HepG2 (cell line): Measurements from ENCODE around the gene C1QTNF5. TPM values are rescaled to one million over a fixed set of nuclear protein-coding genes. Genes with fewer than 3 reads are reported as not detected.

Source experiments
- FOXO1 ChIP-seq: sonication (generic); formaldehyde crosslinking; IDR thresholded peaks from 2 replicates; pipeline ENCODE4 v1.4.0; 2020; ENCODE audit warnings: missing genetic modification reagents
- FOXO4 ChIP-seq: sonication (generic); formaldehyde crosslinking; conservative IDR thresholded peaks from 2 replicates; pipeline ENCODE4 v1.8.1; 2023; ENCODE audit warnings: missing genetic modification reagents
- HNF4G ChIP-seq, 2 experiments: sonication (generic) in 1 of 2; formaldehyde crosslinking in 1 of 2; IDR thresholded peaks; 2 replicates each; pipeline versions ENCODE4 v1.4.0 to v1.6.1; 2011 to 2020; ENCODE audit warnings: borderline replicate concordance in 2 of 2, low read depth in 2 of 2, mild to moderate bottlenecking in 2 of 2, low read length in 1 of 2, missing genetic modification reagents in 1 of 2, moderate library complexity in 1 of 2
- HNRNPUL1 ChIP-seq: fragments of 200-400 bp; formaldehyde crosslinking; IDR thresholded peaks from 2 replicates; pipeline ENCODE4 v1.6.1; 2017; ENCODE audit warnings: low read depth, mild to moderate bottlenecking, low read length, moderate library complexity
- KLF16 ChIP-seq, 2 experiments: sonication (generic) in 1 of 2; formaldehyde crosslinking in 1 of 2; IDR thresholded peaks; 2 replicates each; pipeline versions ENCODE4 v1.6.1 to v1.8.0; 2016 to 2023; ENCODE audit warnings: missing genetic modification reagents in 2 of 2, missing compliant biosample characterization in 1 of 2
- MTERF4 ChIP-seq: sonication (generic); formaldehyde crosslinking; IDR thresholded peaks from 2 replicates; pipeline ENCODE4 v1.8.0; 2023; ENCODE audit warnings: mild to moderate bottlenecking, missing genetic modification reagents
- TFE3 ChIP-seq: IDR thresholded peaks from 2 replicates; pipeline ENCODE4 v1.6.1; 2016
- TRAFD1 ChIP-seq: sonication (generic); formaldehyde crosslinking; IDR thresholded peaks from 2 replicates; pipeline ENCODE4 v1.5.1; 2020; ENCODE audit warnings: missing genetic modification reagents, mild to moderate bottlenecking, borderline replicate concordance
- TRIM24 ChIP-seq: sonication (generic); formaldehyde crosslinking; IDR thresholded peaks from 2 replicates; pipeline ENCODE4 v1.8.0; 2022; ENCODE audit warnings: mild to moderate bottlenecking, missing genetic modification reagents
- ZBTB21 ChIP-seq: sonication (generic); formaldehyde crosslinking; IDR thresholded peaks from 2 replicates; pipeline ENCODE4 v1.4.0; 2020; ENCODE audit warnings: missing genetic modification reagents
- ZBTB8A ChIP-seq: sonication (generic); formaldehyde crosslinking; IDR thresholded peaks from 2 replicates; pipeline ENCODE4 v1.4.0; 2020; ENCODE audit warnings: mild to moderate bottlenecking, low read depth, missing genetic modification reagents, borderline replicate concordance
- ZFP36L1 ChIP-seq: sonication (generic); formaldehyde crosslinking; IDR thresholded peaks from 2 replicates; pipeline ENCODE4 v1.8.0; 2022; ENCODE audit warnings: mild to moderate bottlenecking, missing genetic modification reagents, moderate library complexity
- ZNF263 ChIP-seq: sonication (generic); formaldehyde crosslinking; IDR thresholded peaks from 2 replicates; pipeline ENCODE4 v1.4.0; 2020; ENCODE audit warnings: missing genetic modification reagents
- ZNF350 ChIP-seq: sonication (generic); formaldehyde crosslinking; IDR thresholded peaks from 2 replicates; pipeline ENCODE4 v1.4.0; 2020; ENCODE audit warnings: mild to moderate bottlenecking, low read depth, missing genetic modification reagents, borderline replicate concordance
- ZNF556 ChIP-seq: sonication (generic); formaldehyde crosslinking; IDR thresholded peaks from 2 replicates; pipeline ENCODE4 v1.4.0; 2020; ENCODE audit warnings: mild to moderate bottlenecking, missing genetic modification reagents, borderline replicate concordance
- ZNF562 ChIP-seq: sonication (generic); formaldehyde crosslinking; IDR thresholded peaks from 2 replicates; pipeline ENCODE4 v1.8.0; 2022; ENCODE audit warnings: missing genetic modification reagents, borderline replicate concordance
- ZNF704 ChIP-seq: sonication (generic); formaldehyde crosslinking; IDR thresholded peaks from 2 replicates; pipeline ENCODE4 v1.8.1; 2023; ENCODE audit warnings: mild to moderate bottlenecking, inconsistent platforms, moderate library complexity, missing genetic modification reagents, borderline replicate concordance
- polyA plus RNA-seq, 8 experiments: library from polyadenylated mRNA; depleted of rRNA in 3 of 8; stranded (reverse) in 7 of 8; unstranded in 1 of 8; fragments of >200 nt; fragmentation: Illumina TruSeq in 4 of 8; extraction: Trizol in 4 of 8; gene quantifications; 2 replicates each; pipeline versions ENCODE4 v1.2.1 to v1.2.3, GENCODE V29; 2011 to 2016; ENCODE audit warnings: low read depth in 4 of 8, missing spikeins in 1 of 8, mixed read lengths in 1 of 8; ENCODE audit not compliant: insufficient read depth in 1 of 8
- total RNA-seq, 5 experiments: library from RNA; depleted of rRNA; stranded (reverse); fragments of >200 nt; fragmentation: Illumina TruSeq; extraction: Trizol; gene quantifications; 2 replicates each; pipeline ENCODE4 v1.2.3, GENCODE V29; 2016; ENCODE audit warnings: low read depth in 1 of 5
- TF ChIP-seq, protein P1 (sequence below): sonication (generic); formaldehyde crosslinking; conservative IDR thresholded peaks from 2 replicates; pipeline ENCODE4 v1.8.0; 2022; ENCODE audit warnings: mild to moderate bottlenecking, moderate library complexity, missing genetic modification reagents

The C1QTNF5 gene
- total and polyA plus RNA-seq, 2 of the 13 experiments (the other 11 are each of a cell fraction or from before 2014, with no cell fraction given): 0.86 to 1.2 TPM

- TF ChIP-seq TRAFD1 (no peak), ZNF704 (CRISPR knock-in tag) (no peak), ZNF263 (CRISPR knock-in tag) (peak; percentile 80), ZFP36L1 (CRISPR knock-in tag) (0 out of 2 replicates have a peak, but pooled peaks have one; percentile 45), ZNF556 (CRISPR knock-in tag) (no peak; the same call in 1 of the 2 replicates), ZNF350 (peak; percentile 81), FOXO1 (peak; percentile 63), TFE3 (CRISPR knock-in tag) (peak; percentile 67), ZNF562 (no peak), TRIM24 (CRISPR knock-in tag) (no peak), ZBTB8A (CRISPR knock-in tag) (no peak), FOXO4 (CRISPR knock-in tag) (no peak), HNRNPUL1 (no peak), HNF4G (IDR thresholded peaks at IDR 0.05; ENCODE audit: borderline replicate concordance, low read depth, low read length) (no peak), HNF4G (CRISPR knock-in tag; IDR thresholded peaks at IDR 0.05; ENCODE audit: borderline replicate concordance, low read depth) (peak; percentile 11; the same call in 1 of the 2 replicates), MTERF4 (CRISPR knock-in tag) (0 out of 2 replicates have a peak, but pooled peaks have one; percentile 74), KLF16 (CRISPR knock-in tag; IDR thresholded peaks at IDR 0.05) (peak in 1 of 2 experiments; percentile 91; a peak in 2 of 4 replicates), ZBTB21 (peak; percentile 93)
- TF ChIP-seq, protein P1, sequence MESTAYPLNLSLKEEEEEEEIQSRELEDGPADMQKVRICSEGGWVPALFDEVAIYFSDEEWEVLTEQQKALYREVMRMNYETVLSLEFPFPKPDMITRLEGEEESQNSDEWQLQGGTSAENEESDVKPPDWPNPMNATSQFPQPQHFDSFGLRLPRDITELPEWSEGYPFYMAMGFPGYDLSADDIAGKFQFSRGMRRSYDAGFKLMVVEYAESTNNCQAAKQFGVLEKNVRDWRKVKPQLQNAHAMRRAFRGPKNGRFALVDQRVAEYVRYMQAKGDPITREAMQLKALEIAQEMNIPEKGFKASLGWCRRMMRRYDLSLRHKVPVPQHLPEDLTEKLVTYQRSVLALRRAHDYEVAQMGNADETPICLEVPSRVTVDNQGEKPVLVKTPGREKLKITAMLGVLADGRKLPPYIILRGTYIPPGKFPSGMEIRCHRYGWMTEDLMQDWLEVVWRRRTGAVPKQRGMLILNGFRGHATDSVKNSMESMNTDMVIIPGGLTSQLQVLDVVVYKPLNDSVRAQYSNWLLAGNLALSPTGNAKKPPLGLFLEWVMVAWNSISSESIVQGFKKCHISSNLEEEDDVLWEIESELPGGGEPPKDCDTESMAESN (CRISPR knock-in tag): peak; percentile 71; the same call in 1 of the 2 replicates
Observed at GRCh38 chr11:119381181-119381988, 40.7 kb upstream of the C1QTNF5 start, which contains the start of gene USP2 (continued).
